SK-N-SH treated with all-trans-retinoic acid at 6 μM for 48 hours (cell line): ENCODE data around the gene TAAR5.

Source experiments
- ARNTL ChIP-seq: fragments of 450-650 bp; formaldehyde crosslinking; IDR thresholded peaks from 2 replicates; pipeline ENCODE4 v1.5.0; 2020; ENCODE audit warnings: low read depth, mild to moderate bottlenecking, moderate library complexity, borderline replicate concordance
- ESRRG ChIP-seq: fragments of 250-450 bp; sonication (Bioruptor Pico); IDR thresholded peaks from 2 replicates; pipeline ENCODE4 v1.6.1; 2021; ENCODE audit warnings: mild to moderate bottlenecking
- TCF4 ChIP-seq: fragments of 250-450 bp; sonication (Bioruptor Pico); IDR thresholded peaks from 2 replicates; pipeline ENCODE4 v1.8.0; 2021; ENCODE audit warnings: mild to moderate bottlenecking, moderate library complexity, borderline replicate concordance
- TSHZ2 ChIP-seq: fragments of 250-450 bp; sonication (Bioruptor Pico); IDR thresholded peaks from 2 replicates; pipeline ENCODE4 v1.5.0; 2020; ENCODE audit warnings: mild to moderate bottlenecking, moderate library complexity
- TF ChIP-seq, protein P1 (sequence below): fragments of 250-450 bp; sonication (Bioruptor Pico); IDR thresholded peaks from 2 replicates; pipeline ENCODE4 v1.5.1; 2020; ENCODE audit warnings: low read depth, mild to moderate bottlenecking, moderate library complexity
- TF ChIP-seq, protein P2 (sequence below): fragments of 250-450 bp; sonication (Bioruptor Pico); IDR thresholded peaks from 2 replicates; pipeline ENCODE4 v1.8.0; 2021; ENCODE audit warnings: low read depth, mild to moderate bottlenecking, moderate library complexity, borderline replicate concordance

DNA sequence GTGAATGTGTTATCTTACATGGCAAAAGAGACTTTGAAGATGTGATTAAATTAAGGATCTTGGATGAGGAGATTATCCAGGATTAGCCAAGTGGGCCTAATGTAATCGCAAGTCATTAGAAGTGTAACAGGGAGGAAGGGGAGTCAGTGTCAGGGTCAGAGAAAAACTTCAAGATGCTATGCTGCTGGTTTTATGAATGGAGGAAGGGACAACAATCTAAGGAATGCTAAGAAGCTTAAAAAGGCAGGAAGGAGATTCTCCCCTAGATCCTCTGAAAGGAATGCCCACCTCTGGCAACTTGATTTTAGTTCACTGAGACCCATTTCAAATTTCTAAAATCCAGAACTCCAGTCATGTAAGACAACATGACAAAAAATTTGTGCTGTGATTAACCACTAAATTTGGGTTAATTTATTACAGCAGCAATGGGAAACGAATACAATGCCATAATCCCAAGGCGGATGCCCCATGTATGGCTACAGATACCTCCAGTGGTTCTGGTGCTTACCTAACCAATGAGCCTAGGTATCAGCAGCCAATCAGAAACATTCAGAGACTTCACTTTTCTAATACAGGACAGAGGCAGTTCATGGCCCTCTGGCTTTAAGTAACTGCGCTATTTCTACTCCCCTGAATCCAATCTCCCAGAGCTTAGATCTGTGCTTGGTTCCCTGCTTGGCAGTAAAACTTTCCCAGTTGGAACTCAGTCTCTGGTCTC, 40.6 kb downstream of the TAAR5 start:
- TF ChIP-seq ESRRG (no peak), TCF4 (CRISPR knock-in tag) (no peak), TSHZ2 (CRISPR knock-in tag) (no peak), ARNTL (no peak)
- TF ChIP-seq, protein P1, sequence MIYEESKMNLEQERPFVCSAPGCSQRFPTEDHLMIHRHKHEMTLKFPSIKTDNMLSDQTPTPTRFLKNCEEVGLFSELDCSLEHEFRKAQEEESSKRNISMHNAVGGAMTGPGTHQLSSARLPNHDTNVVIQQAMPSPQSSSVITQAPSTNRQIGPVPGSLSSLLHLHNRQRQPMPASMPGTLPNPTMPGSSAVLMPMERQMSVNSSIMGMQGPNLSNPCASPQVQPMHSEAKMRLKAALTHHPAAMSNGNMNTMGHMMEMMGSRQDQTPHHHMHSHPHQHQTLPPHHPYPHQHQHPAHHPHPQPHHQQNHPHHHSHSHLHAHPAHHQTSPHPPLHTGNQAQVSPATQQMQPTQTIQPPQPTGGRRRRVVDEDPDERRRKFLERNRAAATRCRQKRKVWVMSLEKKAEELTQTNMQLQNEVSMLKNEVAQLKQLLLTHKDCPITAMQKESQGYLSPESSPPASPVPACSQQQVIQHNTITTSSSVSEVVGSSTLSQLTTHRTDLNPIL (CRISPR knock-in tag) = no peak
- TF ChIP-seq, protein P2, sequence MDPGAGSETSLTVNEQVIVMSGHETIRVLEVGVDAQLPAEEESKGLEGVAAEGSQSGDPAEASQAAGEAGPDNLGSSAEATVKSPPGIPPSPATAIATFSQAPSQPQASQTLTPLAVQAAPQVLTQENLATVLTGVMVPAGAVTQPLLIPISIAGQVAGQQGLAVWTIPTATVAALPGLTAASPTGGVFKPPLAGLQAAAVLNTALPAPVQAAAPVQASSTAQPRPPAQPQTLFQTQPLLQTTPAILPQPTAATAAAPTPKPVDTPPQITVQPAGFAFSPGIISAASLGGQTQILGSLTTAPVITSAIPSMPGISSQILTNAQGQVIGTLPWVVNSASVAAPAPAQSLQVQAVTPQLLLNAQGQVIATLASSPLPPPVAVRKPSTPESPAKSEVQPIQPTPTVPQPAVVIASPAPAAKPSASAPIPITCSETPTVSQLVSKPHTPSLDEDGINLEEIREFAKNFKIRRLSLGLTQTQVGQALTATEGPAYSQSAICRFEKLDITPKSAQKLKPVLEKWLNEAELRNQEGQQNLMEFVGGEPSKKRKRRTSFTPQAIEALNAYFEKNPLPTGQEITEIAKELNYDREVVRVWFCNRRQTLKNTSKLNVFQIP (CRISPR knock-in tag) = no peak
